ENCODE results near the gene AFMID. TPM values are rescaled to one million over a fixed set of nuclear protein-coding genes. Genes with fewer than 3 reads are reported as not detected.
A peak's percentile ranks its signal among the peaks of the same experiment; 100 is the strongest.

The AFMID gene
- total and polyA plus RNA-seq, 2 of the 8 experiments (the other 6 are each of a cell fraction or from before 2014, with no cell fraction given): 49.0 to 53.0 TPM

GRCh38 chr17:78253946-78254672 is 66.9 kb downstream of the AFMID start (continued):
- peak; percentile 80 for TF ChIP-seq CREB1 (IDR thresholded peaks at IDR 0.05)
- TF ChIP-seq GTF2F1 (IDR thresholded peaks at IDR 0.05; ENCODE audit: borderline replicate concordance, low read depth, low read length): peak; percentile 71; the same call in 1 of the 2 replicates
- TF ChIP-seq TEAD4 (IDR thresholded peaks at IDR 0.05; ENCODE audit: low read depth, low read length): peak; percentile 66
- peak; percentile 92 for TF ChIP-seq MAX (IDR thresholded peaks at IDR 0.05)
- peak in 1 of 2 experiments; percentile 71; a peak in 1 of 4 replicates for TF ChIP-seq SIN3A (conservative IDR thresholded peaks at IDR 0.05 in 1 of 2, IDR thresholded peaks at IDR 0.05 in 1 of 2; ENCODE audit: low read depth in 1 of 2, low read length in 2 of 2)
- peak; percentile 87 for TF ChIP-seq TAF1 (IDR thresholded peaks at IDR 0.05; ENCODE audit: low read depth, low read length)
- peak; percentile 89 for TF ChIP-seq SIX5 (IDR thresholded peaks at IDR 0.05; ENCODE audit: low read depth, low read length)
- TF ChIP-seq KDM4A (IDR thresholded peaks at IDR 0.05; ENCODE audit: low read depth, low read length, severe bottlenecking): peak; percentile 57
- peak; percentile 58; the same call in 1 of the 2 replicates for TF ChIP-seq YY1 (IDR thresholded peaks at IDR 0.05; ENCODE audit: low read depth, low read length)
- peak; percentile 81; the same call in 1 of the 2 replicates for TF ChIP-seq E2F6 (IDR thresholded peaks at IDR 0.05)
- peak in 1 of 2 experiments; percentile 88; a peak in 2 of 3 replicates for TF ChIP-seq POLR2A (IDR thresholded peaks at IDR 0.05; ENCODE audit: control extremely low read depth in 1 of 2, low read depth in 2 of 2, low read length in 2 of 2)
- TF ChIP-seq PHF8 (conservative IDR thresholded peaks at IDR 0.05; ENCODE audit: low read depth, low read length): peak; percentile 90
- TF ChIP-seq TAF7 (optimal IDR thresholded peaks at IDR 0.05; ENCODE audit: borderline replicate concordance, low read depth, low read length): peak; percentile 90
- TF ChIP-seq RFX5 (IDR thresholded peaks at IDR 0.05; ENCODE audit: borderline replicate concordance, low read depth, low read length): no peak

All from H1 (cell line).